Effector memory CD8-positive, alpha-beta T cell (primary cell): ENCODE results near the gene DRGX.

ENCODE experiments used
- ATAC-seq: fragments of 150-1000 bp; cut with Tn5 transposase; replicated peaks from 2 replicates; pipeline ENCODE4 v1.10.0; 2021; ENCODE audit warnings: mild to moderate bottlenecking, moderate library complexity
- DNase-seq, 3 experiments: peaks; one replicate each; pipeline ENCODE4 v3.0.0; 2021
- H3K27ac Mint-ChIP-seq, 2 donors: one replicate each; pipeline ENCODE4 v1.8.0; 2022; ENCODE audit warnings: mild to moderate bottlenecking in 2 of 2, mixed read lengths in 2 of 2, moderate library complexity in 2 of 2
- H3K27me3 Mint-ChIP-seq, 2 donors: one replicate each; pipeline ENCODE4 v1.8.0; 2022; ENCODE audit warnings: mixed read lengths in 2 of 2
- H3K36me3 Mint-ChIP-seq: one replicate; pipeline ENCODE4 v1.8.0; 2022; ENCODE audit warnings: mild to moderate bottlenecking, moderate library complexity, mixed read lengths; ENCODE audit not compliant: insufficient read depth
- H3K4me1 Mint-ChIP-seq, 2 donors: one replicate each; pipeline ENCODE4 v1.8.0; 2022; ENCODE audit warnings: low read depth in 2 of 2, mixed read lengths in 2 of 2
- H3K4me3 Mint-ChIP-seq, 2 donors: one replicate each; pipeline ENCODE4 v1.8.0; 2022; ENCODE audit warnings: mild to moderate bottlenecking in 2 of 2, mixed read lengths in 2 of 2, moderate library complexity in 2 of 2
- H3K9me3 Mint-ChIP-seq, 2 donors: one replicate each; pipeline ENCODE4 v1.8.0; 2022; ENCODE audit warnings: mixed read lengths in 2 of 2

The DRGX gene

DNA sequence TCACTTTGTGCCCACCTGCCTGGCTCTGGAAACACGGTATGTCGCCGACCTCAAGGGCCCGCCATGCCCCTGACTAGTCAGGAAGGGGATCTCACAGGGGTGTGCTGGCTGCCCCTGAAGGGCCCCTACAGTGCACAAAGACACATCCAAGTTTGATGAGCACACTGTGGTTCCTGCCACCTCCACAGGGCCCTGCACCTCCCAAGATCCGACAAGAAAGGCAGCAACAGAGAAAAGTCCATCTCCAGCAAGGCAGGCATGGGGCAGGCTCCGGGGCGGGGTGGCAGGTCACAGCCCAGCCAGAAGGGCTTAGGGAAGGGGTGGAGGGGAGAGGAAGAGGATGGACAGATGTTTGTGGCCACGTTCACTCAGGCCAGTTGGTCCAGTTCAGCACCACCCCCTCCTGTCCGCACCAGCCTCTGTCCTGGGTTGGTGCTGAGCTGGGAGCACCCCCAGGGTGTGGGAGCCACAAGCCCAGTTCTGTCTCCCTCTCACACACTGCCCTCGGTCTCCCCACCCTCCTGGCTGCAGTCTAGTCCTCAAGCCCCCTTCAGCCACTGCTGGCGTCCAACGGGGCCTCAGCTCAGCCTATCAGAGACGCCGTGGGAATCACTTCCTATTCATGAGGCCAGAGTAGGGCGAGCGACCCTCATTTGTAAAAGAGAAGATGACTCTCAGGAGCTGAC, 11.5 kb downstream of the DRGX start:
- Mint-ChIP-seq H3K27me3 (peaks cover 19 to 79% of the 10 kb centered on the region in 2 donors), H3K4me3 (no peak overlapping the region), H3K27ac (no peak overlapping the region), H3K4me1 (peaks cover 0 to 3% of the 10 kb centered on the region in 2 donors), H3K36me3 (peaks cover 3% of the 10 kb centered on the region), H3K9me3 (no peaks in the 10 kb centered on the region)
- ATAC-seq (no peak), DNase-seq (no peak)

DNA sequence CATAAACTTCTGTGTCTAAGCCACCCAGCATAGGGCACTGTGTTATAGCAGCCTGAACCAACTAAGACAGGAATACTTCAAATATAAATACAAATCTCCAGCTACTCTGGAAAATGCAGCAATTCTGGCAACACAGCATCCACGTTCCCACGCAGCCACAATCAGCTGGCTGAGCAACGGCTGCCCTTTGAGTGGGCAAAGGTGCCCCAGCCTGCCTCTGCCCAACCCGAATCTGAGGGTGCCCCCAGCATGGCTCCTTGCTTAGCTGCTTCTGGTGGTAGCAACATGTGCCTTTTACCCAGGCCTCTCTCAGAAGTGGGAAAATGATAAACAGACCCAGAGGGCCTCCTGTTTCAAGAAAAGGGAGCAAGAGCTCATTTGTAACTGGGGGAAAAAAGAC, 12.0 kb downstream of the DRGX start:
- Mint-ChIP-seq H3K27ac (no peak overlapping the region), H3K27me3 (peaks cover 15 to 73% of the 10 kb centered on the region in 2 donors), H3K36me3 (peaks cover 3% of the 10 kb centered on the region), H3K9me3 (no peaks in the 10 kb centered on the region), H3K4me1 (peaks cover 0 to 3% of the 10 kb centered on the region in 2 donors), H3K4me3 (no peak overlapping the region)
- DNase-seq (no peak), ATAC-seq (no peak)

DNA sequence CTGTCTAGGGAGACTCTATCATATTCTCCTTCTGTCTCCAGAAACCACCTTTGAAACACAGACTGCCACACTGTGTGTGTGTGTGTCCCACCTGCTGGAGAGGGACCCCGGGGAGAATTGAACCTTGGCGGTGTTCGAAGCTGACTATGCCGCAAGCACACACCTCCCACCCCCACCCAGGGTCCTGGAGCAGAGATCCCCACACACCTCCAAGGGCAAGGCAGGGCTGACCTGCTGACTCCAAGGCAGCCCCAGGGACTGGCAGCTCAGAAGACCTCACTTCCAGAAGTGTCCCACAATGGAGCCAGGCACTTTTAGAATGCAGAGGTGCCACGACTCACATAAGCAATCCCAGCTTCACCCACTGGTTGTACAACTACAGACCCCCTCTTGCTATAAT, 13.1 kb downstream of the DRGX start:
- no peak for ATAC-seq
- H3K4me3 Mint-ChIP-seq = no peak overlapping the region
- peak overlapping the region in 1 of 2 donors; percentile 5 for H3K27ac Mint-ChIP-seq
- peaks cover 6 to 63% of the 10 kb centered on the region in 2 donors for H3K27me3 Mint-ChIP-seq
- peaks cover 3% of the 10 kb centered on the region for H3K36me3 Mint-ChIP-seq
- H3K9me3 Mint-ChIP-seq = no peaks in the 10 kb centered on the region
- no peak for DNase-seq
- no peaks in the 10 kb centered on the region for H3K4me1 Mint-ChIP-seq

DNA sequence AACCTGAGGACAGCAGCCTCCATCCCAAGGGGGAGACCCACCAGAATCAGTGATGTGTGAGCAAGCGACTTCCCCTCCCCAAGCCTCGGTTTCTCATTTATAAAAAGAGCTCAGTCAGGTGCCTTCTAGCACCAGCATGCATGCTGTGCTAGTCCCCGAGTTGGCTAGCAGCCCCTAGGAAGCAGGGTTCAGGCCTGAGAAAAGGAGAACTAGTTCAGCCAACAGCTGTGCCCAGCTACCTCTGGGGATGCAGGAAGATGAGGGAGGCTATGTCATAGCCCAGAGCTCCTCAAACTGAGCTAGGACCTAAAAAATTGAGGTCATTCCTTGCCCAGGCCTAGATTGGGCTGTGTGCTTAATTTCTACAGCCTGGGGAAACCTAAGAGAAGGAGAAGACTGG, 13.7 kb downstream of the DRGX start:
- no peak for DNase-seq
- ATAC-seq = no peak
- H3K4me3 Mint-ChIP-seq = no peak overlapping the region
- H3K9me3 Mint-ChIP-seq = no peaks in the 10 kb centered on the region
- peaks cover 6 to 61% of the 10 kb centered on the region in 2 donors for H3K27me3 Mint-ChIP-seq
- no peaks in the 10 kb centered on the region for H3K4me1 Mint-ChIP-seq
- H3K27ac Mint-ChIP-seq = no peak overlapping the region
- H3K36me3 Mint-ChIP-seq = peaks cover 3% of the 10 kb centered on the region

DNA sequence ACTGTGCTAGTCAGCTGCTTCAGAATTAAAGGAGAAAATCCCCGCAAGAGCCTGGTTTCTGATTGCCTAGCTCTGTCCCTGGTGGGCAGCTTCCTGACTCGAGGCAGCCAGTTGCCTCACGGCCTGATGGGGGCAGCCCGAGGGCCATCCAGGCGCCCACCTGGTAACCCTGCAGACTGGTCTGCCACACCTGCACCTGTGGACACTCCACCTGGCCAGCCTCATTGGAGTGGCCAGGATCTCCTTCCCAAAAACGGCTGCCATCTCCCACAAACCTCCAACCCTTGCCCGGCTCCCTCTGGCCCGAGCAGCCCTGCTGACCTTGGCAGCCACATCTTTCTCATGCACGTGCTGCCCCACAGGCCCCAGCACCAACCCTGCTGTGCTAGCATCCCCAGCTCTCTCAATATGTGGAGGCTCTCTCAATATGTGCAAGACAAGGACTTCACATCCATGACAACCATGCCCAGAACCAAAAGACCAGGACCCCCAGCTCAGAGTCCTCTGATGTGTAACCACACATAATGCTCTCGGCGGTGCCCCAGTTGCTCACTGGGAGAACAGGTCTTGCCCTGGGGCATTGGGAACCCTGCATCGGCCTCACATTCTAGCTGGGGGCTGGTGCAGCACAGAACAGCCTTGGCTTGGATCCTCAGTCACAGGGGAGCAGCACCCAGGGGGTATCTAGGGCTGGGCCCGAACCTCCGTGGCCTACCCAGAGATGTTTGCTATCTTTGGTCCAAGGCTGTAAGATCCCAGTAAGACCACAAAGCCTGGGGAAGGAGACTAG, 14.6 kb downstream of the DRGX start:
- H3K9me3 Mint-ChIP-seq = no peaks in the 10 kb centered on the region
- DNase-seq (no peak), ATAC-seq (no peak)
- H3K36me3 Mint-ChIP-seq = peaks cover 9% of the 10 kb centered on the region
- H3K27ac Mint-ChIP-seq = no peak overlapping the region
- H3K4me3 Mint-ChIP-seq = no peak overlapping the region
- peaks cover 6 to 69% of the 10 kb centered on the region in 2 donors for H3K27me3 Mint-ChIP-seq
- no peaks in the 10 kb centered on the region for H3K4me1 Mint-ChIP-seq

GRCh38 chr10:49379596-49380410, 16.1 kb downstream of the DRGX start:
- DNase-seq = no peak
- H3K36me3 Mint-ChIP-seq = peaks cover 9% of the 10 kb centered on the region
- H3K27ac Mint-ChIP-seq = no peak overlapping the region
- H3K4me1 Mint-ChIP-seq = no peaks in the 10 kb centered on the region
- ATAC-seq = no peak
- no peaks in the 10 kb centered on the region for H3K9me3 Mint-ChIP-seq
- H3K27me3 Mint-ChIP-seq = peaks cover 6 to 70% of the 10 kb centered on the region in 2 donors
- H3K4me3 Mint-ChIP-seq = no peak overlapping the region

GRCh38 chr10:49377256-49377655, 18.6 kb downstream of the DRGX start:
- DNase-seq (no peak), ATAC-seq (no peak)
- Mint-ChIP-seq H3K27me3 (peaks cover 5 to 46% of the 10 kb centered on the region in 2 donors), H3K27ac (no peak overlapping the region), H3K36me3 (peaks cover 9% of the 10 kb centered on the region), H3K9me3 (no peaks in the 10 kb centered on the region), H3K4me3 (no peak overlapping the region), H3K4me1 (no peaks in the 10 kb centered on the region)

- no peak overlapping the region for H3K4me3 Mint-ChIP-seq
- no peaks in the 10 kb centered on the region for H3K4me1 Mint-ChIP-seq
- peaks cover 5 to 36% of the 10 kb centered on the region in 2 donors for H3K27me3 Mint-ChIP-seq
- ATAC-seq (no peak), DNase-seq (no peak)
- H3K9me3 Mint-ChIP-seq = no peaks in the 10 kb centered on the region
- H3K36me3 Mint-ChIP-seq = peaks cover 5% of the 10 kb centered on the region
- no peak overlapping the region for H3K27ac Mint-ChIP-seq
Measured at GRCh38 chr10:49375611-49376010, 20.3 kb downstream of the DRGX start.

DNA sequence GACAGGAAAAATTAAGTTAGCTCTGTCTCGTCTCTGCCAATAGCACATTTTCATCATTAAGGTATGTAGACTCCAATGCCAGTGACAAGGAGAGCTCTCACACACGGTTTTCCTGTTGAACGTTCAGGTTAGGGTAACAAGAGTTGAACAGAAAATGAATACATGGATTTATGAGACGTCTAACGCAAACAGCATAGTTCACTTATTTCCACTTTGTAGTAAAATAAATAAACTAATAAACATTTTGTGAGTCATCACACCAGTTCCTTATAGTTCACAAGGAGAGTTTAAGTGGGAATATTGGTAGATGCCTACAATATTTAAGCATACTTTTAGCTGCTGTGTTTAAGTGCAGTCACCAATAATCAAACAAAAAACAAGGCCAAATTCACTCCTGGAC, 21.1 kb downstream of the DRGX start:
- Mint-ChIP-seq H3K36me3 (peaks cover 5% of the 10 kb centered on the region), H3K4me3 (no peak overlapping the region), H3K27ac (no peak overlapping the region), H3K4me1 (no peaks in the 10 kb centered on the region), H3K9me3 (no peaks in the 10 kb centered on the region), H3K27me3 (peaks cover 5 to 32% of the 10 kb centered on the region in 2 donors)
- ATAC-seq (no peak), DNase-seq (no peak)

DNA sequence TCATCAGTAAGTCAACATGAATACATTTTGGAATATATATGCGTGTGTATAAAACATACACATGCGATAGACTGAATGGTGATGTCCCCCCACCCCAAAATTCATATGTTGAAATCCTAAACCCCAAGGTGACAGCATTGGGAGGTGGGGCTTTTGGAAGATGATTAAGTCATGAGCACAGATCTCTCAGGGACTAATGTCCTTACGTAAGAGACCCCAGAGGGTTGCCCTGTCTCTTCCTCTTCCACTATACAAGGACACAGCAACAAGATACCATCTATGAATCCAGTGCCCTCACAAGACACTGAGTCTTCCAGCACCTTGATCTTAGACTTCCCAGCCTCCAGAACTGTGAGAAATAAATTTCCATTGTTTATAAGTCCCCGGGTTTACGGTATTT, 22.5 kb downstream of the DRGX start:
- DNase-seq (no peak), ATAC-seq (no peak)
- Mint-ChIP-seq H3K27ac (no peak overlapping the region), H3K4me3 (no peak overlapping the region), H3K36me3 (peaks cover 5% of the 10 kb centered on the region), H3K9me3 (no peaks in the 10 kb centered on the region), H3K4me1 (no peaks in the 10 kb centered on the region), H3K27me3 (peaks cover 5 to 44% of the 10 kb centered on the region in 2 donors)

DNA sequence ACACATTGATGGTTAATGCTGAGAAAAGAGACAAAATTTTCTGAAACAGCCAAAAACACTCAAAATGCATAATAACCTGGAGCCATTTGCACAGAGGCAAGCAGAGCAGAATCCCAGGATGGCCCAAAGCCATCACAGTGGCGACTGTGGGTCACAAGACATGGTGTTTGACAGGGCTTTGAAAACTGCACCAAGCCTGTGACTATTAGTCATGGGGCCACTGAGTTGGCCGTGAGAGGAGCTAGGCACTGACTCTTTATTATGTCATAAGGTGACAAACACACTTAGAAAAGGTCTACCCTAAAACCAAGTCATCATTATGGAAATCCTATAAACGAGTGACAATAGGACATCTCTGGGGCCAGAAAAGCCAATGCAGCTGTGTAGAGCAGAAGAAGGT, 23.9 kb downstream of the DRGX start:
- Mint-ChIP-seq H3K4me1 (no peaks in the 10 kb centered on the region), H3K9me3 (no peaks in the 10 kb centered on the region), H3K4me3 (no peak overlapping the region), H3K36me3 (peaks cover 5% of the 10 kb centered on the region), H3K27ac (no peak overlapping the region), H3K27me3 (peaks cover 5 to 52% of the 10 kb centered on the region in 2 donors)
- no peak for ATAC-seq
- DNase-seq = no peak

- no peak for ATAC-seq
- H3K27ac Mint-ChIP-seq = no peak overlapping the region
- no peak for DNase-seq
- peaks cover 5 to 38% of the 10 kb centered on the region in 2 donors for H3K27me3 Mint-ChIP-seq
- no peaks in the 10 kb centered on the region for H3K36me3 Mint-ChIP-seq
- no peak overlapping the region for H3K4me3 Mint-ChIP-seq
- H3K9me3 Mint-ChIP-seq = no peaks in the 10 kb centered on the region
- H3K4me1 Mint-ChIP-seq = no peaks in the 10 kb centered on the region
Measured at GRCh38 chr10:49370326-49371100, 25.4 kb downstream of the DRGX start.
